ENCODE measurements around the gene CHD9.
A peak's percentile ranks its signal among the peaks of the same experiment; 100 is the strongest.
"Not testable (repeated sequence)": the region's sequence is repeated elsewhere in the genome, so short reads cannot be mapped to it uniquely, and the experiment has no call there.

The CHD9 gene

DNA sequence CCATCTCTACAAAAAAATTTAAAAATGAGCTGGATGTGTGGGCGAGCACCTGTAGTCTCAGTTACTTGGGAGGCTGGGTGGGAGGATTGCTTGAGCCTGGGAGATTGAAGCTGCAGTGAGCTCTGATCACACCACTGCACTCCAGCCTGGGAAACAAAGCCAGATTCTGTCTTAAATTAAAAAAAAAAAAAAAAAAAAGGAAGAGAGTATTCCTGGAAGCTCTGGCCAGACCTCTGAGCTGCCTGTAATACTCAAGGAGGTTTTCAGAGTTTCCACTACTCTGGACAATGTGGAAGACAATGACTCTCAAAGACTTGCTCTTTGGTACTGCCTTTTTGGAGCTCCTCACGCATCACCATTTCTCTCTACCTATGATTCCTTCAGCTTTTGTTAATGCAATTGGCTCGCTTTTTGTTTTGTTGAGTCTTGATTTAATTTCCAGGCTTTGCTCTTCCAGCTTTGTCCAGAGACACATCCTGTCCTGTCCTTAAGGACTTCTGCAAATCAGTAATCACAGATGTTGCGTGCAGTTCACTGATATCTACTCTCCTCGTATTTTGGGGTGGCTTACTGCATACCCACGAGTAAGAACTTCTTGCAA lies 10.8 kb downstream of the CHD9 start:
- no peak overlapping the region for H3K4me3 ChIP-seq (ENCODE audit: low read depth, low read length)
- no peaks in the 10 kb centered on the region for H3K27me3 ChIP-seq (ENCODE audit: control insufficient read depth, insufficient read depth, low read length)
- no peaks in the 10 kb centered on the region for H3K9me3 ChIP-seq (ENCODE audit: control insufficient read depth, insufficient read depth, low read length)
- no peaks in the 10 kb centered on the region for H3K36me3 ChIP-seq (ENCODE audit: control insufficient read depth, insufficient read depth, low read length)
- H3K4me1 ChIP-seq (ENCODE audit: control insufficient read depth, insufficient read depth, low read length), result peaks cover 6% of the 10 kb centered on the region
- H3K9ac ChIP-seq (ENCODE audit: low read depth, low read length), result no peak overlapping the region

GRCh38 chr16:53067675-53068074 lies 12.9 kb downstream of the CHD9 start:
- H3K4me3 ChIP-seq (ENCODE audit: low read depth, low read length), result no peak overlapping the region
- H3K36me3 ChIP-seq (ENCODE audit: control insufficient read depth, insufficient read depth, low read length), result no peaks in the 10 kb centered on the region
- H3K9me3 ChIP-seq (ENCODE audit: control insufficient read depth, insufficient read depth, low read length), result no peaks in the 10 kb centered on the region
- no peaks in the 10 kb centered on the region for H3K4me1 ChIP-seq (ENCODE audit: control insufficient read depth, insufficient read depth, low read length)
- no peak overlapping the region for H3K9ac ChIP-seq (ENCODE audit: low read depth, low read length)
- H3K27me3 ChIP-seq (ENCODE audit: control insufficient read depth, insufficient read depth, low read length), result no peaks in the 10 kb centered on the region

DNA sequence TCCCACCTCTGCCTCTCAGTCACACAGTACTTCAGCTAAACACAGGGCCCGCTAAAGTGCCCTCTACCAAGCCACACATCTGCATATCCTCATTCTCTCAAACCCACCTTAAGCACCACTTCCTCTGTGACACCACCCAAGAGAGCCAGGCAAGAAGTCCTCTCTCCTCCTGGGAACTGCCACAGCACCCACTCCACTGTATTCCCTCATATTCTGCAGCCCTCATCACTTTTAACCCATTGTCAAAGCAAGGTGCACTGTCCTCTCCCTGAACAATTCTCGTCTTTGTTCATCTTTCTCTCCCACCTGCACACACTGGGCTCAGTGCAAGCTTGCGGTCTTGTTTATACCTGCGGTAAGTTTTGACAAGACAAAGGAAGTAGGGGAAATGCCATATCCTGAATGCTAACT lies 13.6 kb downstream of the CHD9 start:
- H3K4me1 ChIP-seq (ENCODE audit: control insufficient read depth, insufficient read depth, low read length), result no peaks in the 10 kb centered on the region
- H3K4me3 ChIP-seq (ENCODE audit: low read depth, low read length), result no peak overlapping the region
- H3K36me3 ChIP-seq (ENCODE audit: control insufficient read depth, insufficient read depth, low read length), result no peaks in the 10 kb centered on the region
- H3K9me3 ChIP-seq (ENCODE audit: control insufficient read depth, insufficient read depth, low read length), result peaks cover 1% of the 10 kb centered on the region
- no peak overlapping the region for H3K9ac ChIP-seq (ENCODE audit: low read depth, low read length)
- H3K27me3 ChIP-seq (ENCODE audit: control insufficient read depth, insufficient read depth, low read length), result no peaks in the 10 kb centered on the region

DNA sequence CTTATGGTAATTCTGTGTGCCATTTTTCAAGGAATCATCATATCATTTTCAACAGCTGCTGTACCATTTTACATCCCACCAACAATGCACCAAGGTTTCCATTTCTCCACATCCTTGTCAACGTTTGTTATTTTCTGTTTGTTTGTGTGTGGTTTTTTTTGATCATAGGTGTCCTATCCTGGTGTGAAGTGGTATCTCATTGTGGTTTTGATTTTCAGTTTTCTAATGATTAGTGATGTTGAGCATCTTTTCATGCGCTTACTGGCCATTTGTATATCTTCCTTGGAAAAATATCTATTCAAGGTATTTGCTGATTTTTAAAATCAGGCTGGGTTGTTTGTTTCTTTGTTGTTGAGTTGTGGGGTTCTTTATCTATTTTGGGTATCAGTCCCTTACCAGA lies 15.0 kb downstream of the CHD9 start:
- H3K4me3 ChIP-seq (ENCODE audit: low read depth, low read length), result no peak overlapping the region
- no peaks in the 10 kb centered on the region for H3K4me1 ChIP-seq (ENCODE audit: control insufficient read depth, insufficient read depth, low read length)
- H3K27me3 ChIP-seq (ENCODE audit: control insufficient read depth, insufficient read depth, low read length), result no peaks in the 10 kb centered on the region
- peaks cover 4% of the 10 kb centered on the region for H3K9me3 ChIP-seq (ENCODE audit: control insufficient read depth, insufficient read depth, low read length)
- H3K9ac ChIP-seq (ENCODE audit: low read depth, low read length), result no peak overlapping the region
- no peaks in the 10 kb centered on the region for H3K36me3 ChIP-seq (ENCODE audit: control insufficient read depth, insufficient read depth, low read length)

DNA sequence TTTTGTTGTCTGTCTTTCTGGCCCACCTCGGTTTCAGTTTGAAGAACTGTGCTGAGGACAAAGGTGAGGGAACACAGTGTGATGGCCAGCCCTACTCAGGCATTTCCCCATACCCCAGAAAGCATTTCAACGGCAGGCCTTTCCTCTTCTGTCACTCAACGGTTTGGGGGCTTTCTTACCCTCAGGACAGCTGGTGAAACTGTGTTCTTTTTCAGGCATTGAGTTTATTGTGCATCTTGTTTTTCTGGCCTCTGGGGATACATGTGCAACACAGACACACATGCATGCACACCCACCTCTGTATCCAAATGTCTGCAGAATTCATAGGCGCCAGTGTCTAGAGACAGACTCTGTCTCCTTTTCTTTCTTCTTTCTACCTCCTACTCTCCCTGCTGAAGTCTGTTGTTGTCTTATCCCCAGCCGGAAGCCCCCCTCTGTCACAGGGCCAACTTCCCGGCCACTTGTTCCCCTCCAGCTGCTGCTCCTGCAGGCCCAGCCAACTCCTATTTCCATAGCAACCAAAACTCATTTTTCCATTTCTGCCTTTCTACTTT lies 17.0 kb downstream of the CHD9 start:
- no peak overlapping the region for H3K4me3 ChIP-seq (ENCODE audit: low read depth, low read length)
- peaks cover 4% of the 10 kb centered on the region for H3K9me3 ChIP-seq (ENCODE audit: control insufficient read depth, insufficient read depth, low read length)
- no peaks in the 10 kb centered on the region for H3K36me3 ChIP-seq (ENCODE audit: control insufficient read depth, insufficient read depth, low read length)
- no peaks in the 10 kb centered on the region for H3K27me3 ChIP-seq (ENCODE audit: control insufficient read depth, insufficient read depth, low read length)
- no peak overlapping the region for H3K9ac ChIP-seq (ENCODE audit: low read depth, low read length)
- no peaks in the 10 kb centered on the region for H3K4me1 ChIP-seq (ENCODE audit: control insufficient read depth, insufficient read depth, low read length)

DNA sequence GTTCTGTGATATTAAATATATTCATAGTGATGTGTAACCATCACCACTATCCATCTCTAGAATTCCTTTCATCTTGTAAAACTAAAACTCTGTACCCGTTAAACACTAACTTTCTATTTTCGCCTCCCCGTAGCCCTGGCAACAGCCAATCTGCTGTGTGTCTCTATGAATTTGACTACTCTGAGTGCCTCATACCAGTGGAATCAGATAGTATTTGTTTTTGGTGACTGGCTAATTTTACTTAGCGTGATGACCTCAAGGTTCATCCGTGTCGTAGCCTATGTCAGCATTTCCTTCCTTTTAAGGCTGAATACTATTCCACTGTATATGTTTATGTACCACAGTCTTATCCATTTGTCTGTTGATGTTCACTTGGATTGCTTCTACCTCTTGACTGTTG lies 18.2 kb downstream of the CHD9 start:
- no peaks in the 10 kb centered on the region for H3K36me3 ChIP-seq (ENCODE audit: control insufficient read depth, insufficient read depth, low read length)
- no peak overlapping the region for H3K9ac ChIP-seq (ENCODE audit: low read depth, low read length)
- H3K4me3 ChIP-seq (ENCODE audit: low read depth, low read length), result no peak overlapping the region
- no peaks in the 10 kb centered on the region for H3K4me1 ChIP-seq (ENCODE audit: control insufficient read depth, insufficient read depth, low read length)
- H3K27me3 ChIP-seq (ENCODE audit: control insufficient read depth, insufficient read depth, low read length), result no peaks in the 10 kb centered on the region
- H3K9me3 ChIP-seq (ENCODE audit: control insufficient read depth, insufficient read depth, low read length), result peaks cover 4% of the 10 kb centered on the region

DNA sequence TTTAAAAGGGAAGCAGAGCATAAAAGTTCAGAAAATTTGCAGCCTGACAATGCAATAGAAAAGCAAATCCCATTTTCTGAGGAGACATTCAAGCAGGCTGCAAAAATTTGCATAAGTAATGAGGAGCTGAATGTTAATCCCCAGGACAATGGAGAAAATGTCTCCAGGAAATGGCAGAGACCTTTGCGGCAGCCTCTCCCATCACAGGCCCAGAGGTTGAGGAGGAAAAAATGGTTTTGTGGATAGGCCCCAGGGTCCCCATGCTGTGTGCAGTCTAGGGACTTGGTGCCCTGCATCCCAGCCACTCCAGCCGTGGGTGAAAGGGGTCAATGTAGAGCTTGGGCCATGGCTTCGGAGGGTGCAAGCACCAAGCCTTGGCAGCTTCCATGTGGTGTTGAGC lies 19.5 kb downstream of the CHD9 start:
- not testable (repeated sequence) for H3K4me3 ChIP-seq (ENCODE audit: low read depth, low read length); H3K36me3 ChIP-seq (ENCODE audit: control insufficient read depth, insufficient read depth, low read length); H3K9me3 ChIP-seq (ENCODE audit: control insufficient read depth, insufficient read depth, low read length); H3K9ac ChIP-seq (ENCODE audit: low read depth, low read length); H3K4me1 ChIP-seq (ENCODE audit: control insufficient read depth, insufficient read depth, low read length); H3K27me3 ChIP-seq (ENCODE audit: control insufficient read depth, insufficient read depth, low read length)

GRCh38 chr16:53075461-53075860 lies 20.7 kb downstream of the CHD9 start:
- H3K9ac ChIP-seq (ENCODE audit: low read depth, low read length); H3K36me3 ChIP-seq (ENCODE audit: control insufficient read depth, insufficient read depth, low read length); H3K9me3 ChIP-seq (ENCODE audit: control insufficient read depth, insufficient read depth, low read length); H3K4me3 ChIP-seq (ENCODE audit: low read depth, low read length); H3K27me3 ChIP-seq (ENCODE audit: control insufficient read depth, insufficient read depth, low read length); H3K4me1 ChIP-seq (ENCODE audit: control insufficient read depth, insufficient read depth, low read length): not testable (repeated sequence)

GRCh38 chr16:53078247-53078646 lies 23.5 kb downstream of the CHD9 start:
- Histone ChIP-seq H3K9ac (ENCODE audit: low read depth, low read length) (no peak overlapping the region), H3K4me3 (ENCODE audit: low read depth, low read length) (no peak overlapping the region), H3K4me1 (ENCODE audit: control insufficient read depth, insufficient read depth, low read length) (peaks cover 25% of the 10 kb centered on the region), H3K9me3 (ENCODE audit: control insufficient read depth, insufficient read depth, low read length) (peaks cover 4% of the 10 kb centered on the region), H3K36me3 (ENCODE audit: control insufficient read depth, insufficient read depth, low read length) (no peaks in the 10 kb centered on the region), H3K27me3 (ENCODE audit: control insufficient read depth, insufficient read depth, low read length) (no peaks in the 10 kb centered on the region)

DNA sequence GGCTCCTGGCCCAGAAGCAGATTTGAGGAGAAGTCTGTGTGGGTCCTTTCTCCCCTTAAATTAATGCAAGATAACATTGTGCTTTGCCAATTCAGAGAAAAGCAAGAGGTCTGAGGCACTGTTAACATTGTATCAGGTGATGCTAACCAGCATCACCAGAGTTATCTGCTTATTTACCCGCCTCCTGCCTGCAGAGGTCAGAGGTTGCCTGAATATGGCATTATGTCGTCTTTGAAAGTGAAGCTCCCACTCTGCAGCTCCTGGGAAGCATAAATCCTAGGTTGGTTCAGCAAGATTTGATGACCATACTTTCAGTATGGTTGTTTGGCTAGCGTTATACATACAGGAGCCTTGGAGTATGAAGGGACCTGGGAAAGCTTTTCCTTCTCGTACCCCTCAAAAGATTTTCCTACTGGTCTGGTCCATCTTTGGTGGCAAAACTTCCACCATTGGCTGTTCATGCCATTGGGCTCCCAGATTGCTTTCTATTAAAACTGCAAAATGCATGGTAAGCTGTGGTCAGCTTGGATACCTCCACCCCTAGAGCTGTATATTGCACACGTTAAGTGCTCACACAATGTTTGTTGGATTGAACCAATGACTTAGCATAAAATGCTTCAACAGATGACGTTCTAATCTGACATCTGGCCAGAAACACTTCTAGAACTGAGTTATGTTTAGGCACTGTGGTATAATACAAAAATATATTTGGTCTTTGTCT lies 24.1 kb downstream of the CHD9 start:
- no peaks in the 10 kb centered on the region for H3K9me3 ChIP-seq (ENCODE audit: control insufficient read depth, insufficient read depth, low read length)
- H3K4me3 ChIP-seq (ENCODE audit: low read depth, low read length), result no peak overlapping the region
- H3K27me3 ChIP-seq (ENCODE audit: control insufficient read depth, insufficient read depth, low read length), result no peaks in the 10 kb centered on the region
- no peaks in the 10 kb centered on the region for H3K36me3 ChIP-seq (ENCODE audit: control insufficient read depth, insufficient read depth, low read length)
- H3K9ac ChIP-seq (ENCODE audit: low read depth, low read length), result no peak overlapping the region
- peaks cover 25% of the 10 kb centered on the region for H3K4me1 ChIP-seq (ENCODE audit: control insufficient read depth, insufficient read depth, low read length)

DNA sequence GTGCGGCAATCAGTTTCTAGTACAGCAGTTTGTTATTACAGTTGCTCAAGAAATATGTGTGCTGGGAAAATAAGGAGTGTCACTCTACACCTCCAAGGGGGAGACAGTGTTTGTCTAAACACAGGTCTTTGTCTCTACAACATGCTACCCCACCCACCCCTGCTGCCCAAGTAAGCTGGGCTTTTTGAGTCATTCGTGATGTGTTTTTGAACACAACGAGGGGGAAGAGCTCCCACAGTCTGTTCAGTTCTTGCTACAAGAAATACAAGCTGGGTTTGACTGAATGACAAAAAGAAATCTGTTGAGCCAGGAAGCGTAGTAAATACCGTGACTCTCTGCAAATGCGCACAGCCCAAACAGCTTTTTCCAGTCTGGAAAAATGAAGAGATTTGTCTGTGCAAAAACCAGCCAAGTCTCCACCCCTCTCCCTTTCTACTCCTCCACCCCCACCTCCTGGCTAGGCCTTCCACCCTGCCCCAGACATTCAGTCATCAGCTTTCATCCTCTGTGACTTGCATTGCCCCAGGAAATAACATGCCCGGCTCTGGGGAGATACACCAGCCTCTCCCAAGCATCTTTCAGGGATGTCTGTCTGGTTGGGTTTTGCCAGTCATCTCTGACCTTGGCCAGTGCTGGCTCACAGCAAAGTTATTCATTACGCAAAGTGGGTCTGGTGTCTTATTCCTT lies 25.7 kb downstream of the CHD9 start:
- Histone ChIP-seq H3K4me1 (ENCODE audit: control insufficient read depth, insufficient read depth, low read length) (peaks cover 30% of the 10 kb centered on the region), H3K9me3 (ENCODE audit: control insufficient read depth, insufficient read depth, low read length) (no peaks in the 10 kb centered on the region), H3K36me3 (ENCODE audit: control insufficient read depth, insufficient read depth, low read length) (no peaks in the 10 kb centered on the region), H3K9ac (ENCODE audit: low read depth, low read length) (peak overlapping the region; percentile 16), H3K27me3 (ENCODE audit: control insufficient read depth, insufficient read depth, low read length) (no peaks in the 10 kb centered on the region), H3K4me3 (ENCODE audit: low read depth, low read length) (peak overlapping the region; percentile 18)

DNA sequence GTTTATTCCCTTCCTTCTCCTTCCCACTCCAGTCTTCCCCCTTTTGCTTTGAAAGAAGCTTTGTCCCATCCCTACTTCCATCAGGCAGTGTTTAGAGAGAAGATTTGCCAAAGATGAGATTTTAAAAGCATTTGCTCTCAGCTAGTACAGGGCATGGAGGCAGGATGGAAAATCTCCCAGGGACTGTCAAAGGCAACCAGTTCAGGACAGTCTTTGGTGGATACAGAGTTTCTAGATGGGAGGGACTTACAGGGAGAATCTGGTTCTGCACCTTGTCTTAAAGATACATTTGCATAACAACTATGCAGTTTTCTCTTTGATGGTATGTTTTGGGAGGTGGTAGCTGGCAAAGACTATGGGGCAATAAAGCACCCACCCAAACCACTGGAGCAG lies 26.2 kb downstream of the CHD9 start:
- H3K9me3 ChIP-seq (ENCODE audit: control insufficient read depth, insufficient read depth, low read length), result no peaks in the 10 kb centered on the region
- H3K4me1 ChIP-seq (ENCODE audit: control insufficient read depth, insufficient read depth, low read length), result peaks cover 36% of the 10 kb centered on the region
- H3K27me3 ChIP-seq (ENCODE audit: control insufficient read depth, insufficient read depth, low read length), result no peaks in the 10 kb centered on the region
- H3K9ac ChIP-seq (ENCODE audit: low read depth, low read length), result no peak overlapping the region
- peak overlapping the region; percentile 18 for H3K4me3 ChIP-seq (ENCODE audit: low read depth, low read length)
- no peaks in the 10 kb centered on the region for H3K36me3 ChIP-seq (ENCODE audit: control insufficient read depth, insufficient read depth, low read length)

All from iPS-15b (cell line).